ENCODE results near the gene THRA.

Gene THRA

DNA sequence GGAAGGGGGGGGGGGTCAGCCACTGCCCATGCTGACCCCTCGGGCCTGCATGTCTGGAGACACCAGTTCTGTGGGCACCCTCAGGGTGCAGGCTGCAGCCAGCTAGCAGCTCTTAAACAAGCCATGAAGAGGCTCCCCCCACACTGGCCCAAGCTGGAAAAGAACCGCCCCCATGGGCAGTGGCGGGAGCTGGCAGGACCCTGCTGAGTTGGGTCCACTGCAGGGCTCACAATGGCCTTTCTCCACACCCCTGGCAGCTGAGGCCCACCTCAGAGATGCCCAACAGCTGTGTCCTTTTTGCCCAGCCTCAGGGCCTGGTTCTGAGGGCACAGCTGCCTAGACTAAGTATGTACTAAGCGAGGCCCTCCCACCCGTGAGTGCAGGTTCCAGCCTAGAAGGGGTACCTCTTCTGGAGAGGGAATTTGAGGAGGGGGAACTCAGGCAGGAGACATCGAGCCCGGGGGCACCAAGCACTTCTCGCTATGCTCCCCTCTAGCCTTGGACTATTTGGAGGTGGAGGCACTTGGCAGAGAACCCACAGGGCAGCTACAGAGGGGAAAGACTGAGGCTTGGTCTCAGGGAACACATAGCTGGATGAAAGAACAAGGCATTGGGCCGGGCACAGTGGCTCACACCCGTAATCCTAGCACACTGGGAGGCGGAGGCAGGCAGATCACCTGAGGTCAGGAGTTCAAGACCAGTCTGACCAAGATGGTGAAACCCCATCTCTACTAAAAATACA, 3.2 kb downstream of the THRA start:
- TF ChIP-seq, protein P1, sequence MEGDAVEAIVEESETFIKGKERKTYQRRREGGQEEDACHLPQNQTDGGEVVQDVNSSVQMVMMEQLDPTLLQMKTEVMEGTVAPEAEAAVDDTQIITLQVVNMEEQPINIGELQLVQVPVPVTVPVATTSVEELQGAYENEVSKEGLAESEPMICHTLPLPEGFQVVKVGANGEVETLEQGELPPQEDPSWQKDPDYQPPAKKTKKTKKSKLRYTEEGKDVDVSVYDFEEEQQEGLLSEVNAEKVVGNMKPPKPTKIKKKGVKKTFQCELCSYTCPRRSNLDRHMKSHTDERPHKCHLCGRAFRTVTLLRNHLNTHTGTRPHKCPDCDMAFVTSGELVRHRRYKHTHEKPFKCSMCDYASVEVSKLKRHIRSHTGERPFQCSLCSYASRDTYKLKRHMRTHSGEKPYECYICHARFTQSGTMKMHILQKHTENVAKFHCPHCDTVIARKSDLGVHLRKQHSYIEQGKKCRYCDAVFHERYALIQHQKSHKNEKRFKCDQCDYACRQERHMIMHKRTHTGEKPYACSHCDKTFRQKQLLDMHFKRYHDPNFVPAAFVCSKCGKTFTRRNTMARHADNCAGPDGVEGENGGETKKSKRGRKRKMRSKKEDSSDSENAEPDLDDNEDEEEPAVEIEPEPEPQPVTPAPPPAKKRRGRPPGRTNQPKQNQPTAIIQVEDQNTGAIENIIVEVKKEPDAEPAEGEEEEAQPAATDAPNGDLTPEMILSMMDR (IDR thresholded peaks at IDR 0.05; ENCODE audit: borderline replicate concordance, control extremely low read depth, extremely low read depth, insufficient read depth, missing control alignments), result no peak
- no peak for DNase-seq (ENCODE audit: low spot score)
- in situ Hi-C loops (cut with MboI; ENCODE audit: low sequenced_read_pairs, unreplicated experiment), result no loop called here

DNA sequence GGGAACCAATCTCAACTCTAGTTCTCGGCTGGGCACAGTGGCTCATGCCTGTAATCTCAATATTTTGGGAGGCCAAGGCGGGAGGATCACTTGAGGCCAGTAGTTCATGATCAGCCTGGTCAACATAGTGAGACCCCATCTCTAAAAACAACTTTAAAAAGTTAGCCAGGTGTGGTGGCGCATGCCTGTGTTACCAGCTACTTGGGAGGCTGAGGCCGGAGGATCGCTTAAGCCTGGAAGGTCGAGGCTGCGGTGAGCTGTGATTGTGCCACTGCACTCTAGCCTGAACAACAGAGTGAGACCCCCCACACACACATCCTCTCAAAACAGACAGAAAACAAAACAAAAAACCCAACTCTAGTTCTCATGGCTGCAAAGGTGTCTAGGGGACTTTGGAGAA, 4.9 kb downstream of the THRA start:
- DNase-seq (ENCODE audit: low spot score), result no peak
- TF ChIP-seq, protein P1 (IDR thresholded peaks at IDR 0.05; ENCODE audit: borderline replicate concordance, control extremely low read depth, extremely low read depth, insufficient read depth, missing control alignments), result no peak
- in situ Hi-C loops (cut with MboI; ENCODE audit: low sequenced_read_pairs, unreplicated experiment), result no loop called here

DNA sequence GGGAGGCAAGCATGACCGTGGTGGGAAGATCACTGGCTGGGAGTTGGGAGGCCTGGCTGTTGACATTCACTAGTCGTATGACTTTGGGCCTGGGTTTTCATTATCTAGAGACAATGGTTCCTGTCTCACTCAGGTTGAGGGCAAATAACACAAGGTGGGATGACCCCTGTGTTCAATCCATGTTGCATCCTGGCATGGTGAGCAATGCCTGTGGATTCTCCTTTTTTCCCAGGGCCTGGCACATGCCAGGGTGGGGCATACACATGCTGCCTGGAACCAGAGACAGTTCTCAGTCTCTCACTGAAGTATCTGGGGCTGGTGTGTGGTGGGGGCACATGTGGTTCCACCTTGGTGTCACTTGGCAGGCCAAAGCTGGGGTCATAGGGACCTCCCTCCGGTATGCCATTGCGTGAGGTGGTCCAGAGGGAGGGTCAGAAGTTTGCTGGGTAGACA, 5.4 kb downstream of the THRA start:
- in situ Hi-C loops (cut with MboI; ENCODE audit: low sequenced_read_pairs, unreplicated experiment), result no loop called here
- TF ChIP-seq, protein P1 (IDR thresholded peaks at IDR 0.05; ENCODE audit: borderline replicate concordance, control extremely low read depth, extremely low read depth, insufficient read depth, missing control alignments), result no peak
- DNase-seq (ENCODE audit: low spot score), result no peak

DNA sequence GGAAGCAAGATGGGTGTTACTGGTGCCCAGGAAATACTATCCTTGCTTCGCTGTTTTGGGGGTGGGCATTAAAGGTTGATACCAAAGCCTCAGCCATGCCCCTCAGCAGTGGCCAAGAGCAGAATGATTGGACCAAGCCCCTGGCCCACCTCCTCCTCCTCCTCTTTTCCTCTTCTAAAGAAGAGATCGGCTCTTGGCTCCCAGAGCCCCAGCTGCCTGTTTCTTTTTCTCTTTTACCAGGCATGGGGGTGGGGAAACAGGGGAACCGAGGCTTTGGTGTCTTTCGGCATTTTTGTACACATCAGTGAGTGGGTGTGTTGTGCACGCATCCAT, 5.8 kb downstream of the THRA start:
- TF ChIP-seq, protein P1 (IDR thresholded peaks at IDR 0.05; ENCODE audit: borderline replicate concordance, control extremely low read depth, extremely low read depth, insufficient read depth, missing control alignments), result no peak
- in situ Hi-C loops (cut with MboI; ENCODE audit: low sequenced_read_pairs, unreplicated experiment), result no loop called here
- DNase-seq (ENCODE audit: low spot score), result no peak

DNA sequence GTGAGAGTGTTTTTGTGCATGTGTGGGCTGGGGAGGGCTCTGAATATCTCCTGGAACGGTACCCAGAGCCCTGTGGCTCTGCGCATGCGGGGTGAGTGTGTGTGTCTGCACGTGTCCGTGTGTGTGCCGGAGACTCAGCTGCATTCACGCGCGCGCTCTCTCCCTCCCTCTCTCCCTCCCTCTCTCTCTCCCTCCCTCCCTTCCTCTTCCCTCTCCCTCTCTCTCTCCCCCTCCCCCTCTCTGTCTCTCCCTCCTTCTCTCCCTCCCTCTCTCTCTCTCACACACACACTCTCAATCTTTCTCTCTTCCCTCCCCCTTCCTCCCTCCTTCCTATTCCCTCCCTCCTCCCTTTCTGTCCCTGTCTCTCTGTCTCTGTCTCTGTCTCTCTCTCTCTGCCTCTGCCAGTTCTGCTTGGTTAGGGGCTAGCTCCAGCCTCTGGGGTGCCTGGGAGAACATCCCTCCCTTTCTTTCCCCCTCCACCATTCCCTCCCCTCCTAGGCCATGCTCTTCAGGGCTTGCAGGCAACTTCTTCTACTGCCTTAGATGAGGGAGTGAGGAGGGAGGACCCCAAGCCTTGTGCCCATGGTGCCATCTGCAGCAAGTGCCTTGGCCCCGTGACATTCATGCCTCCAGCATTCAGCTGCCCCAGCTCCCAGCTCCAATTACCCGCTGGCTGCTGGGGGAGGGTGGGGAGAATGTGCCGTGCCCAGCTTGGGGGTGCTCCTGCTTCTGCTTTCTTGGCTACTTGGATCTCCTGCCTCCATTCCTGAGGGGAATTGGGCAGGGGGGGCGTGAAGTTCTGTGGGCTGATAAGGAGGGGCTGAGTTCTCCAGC, 6.4 kb downstream of the THRA start:
- in situ Hi-C loops (cut with MboI; ENCODE audit: low sequenced_read_pairs, unreplicated experiment), result no loop called here
- TF ChIP-seq, protein P1 (IDR thresholded peaks at IDR 0.05; ENCODE audit: borderline replicate concordance, control extremely low read depth, extremely low read depth, insufficient read depth, missing control alignments), result no peak
- DNase-seq (ENCODE audit: low spot score), result peak; percentile 74

DNA sequence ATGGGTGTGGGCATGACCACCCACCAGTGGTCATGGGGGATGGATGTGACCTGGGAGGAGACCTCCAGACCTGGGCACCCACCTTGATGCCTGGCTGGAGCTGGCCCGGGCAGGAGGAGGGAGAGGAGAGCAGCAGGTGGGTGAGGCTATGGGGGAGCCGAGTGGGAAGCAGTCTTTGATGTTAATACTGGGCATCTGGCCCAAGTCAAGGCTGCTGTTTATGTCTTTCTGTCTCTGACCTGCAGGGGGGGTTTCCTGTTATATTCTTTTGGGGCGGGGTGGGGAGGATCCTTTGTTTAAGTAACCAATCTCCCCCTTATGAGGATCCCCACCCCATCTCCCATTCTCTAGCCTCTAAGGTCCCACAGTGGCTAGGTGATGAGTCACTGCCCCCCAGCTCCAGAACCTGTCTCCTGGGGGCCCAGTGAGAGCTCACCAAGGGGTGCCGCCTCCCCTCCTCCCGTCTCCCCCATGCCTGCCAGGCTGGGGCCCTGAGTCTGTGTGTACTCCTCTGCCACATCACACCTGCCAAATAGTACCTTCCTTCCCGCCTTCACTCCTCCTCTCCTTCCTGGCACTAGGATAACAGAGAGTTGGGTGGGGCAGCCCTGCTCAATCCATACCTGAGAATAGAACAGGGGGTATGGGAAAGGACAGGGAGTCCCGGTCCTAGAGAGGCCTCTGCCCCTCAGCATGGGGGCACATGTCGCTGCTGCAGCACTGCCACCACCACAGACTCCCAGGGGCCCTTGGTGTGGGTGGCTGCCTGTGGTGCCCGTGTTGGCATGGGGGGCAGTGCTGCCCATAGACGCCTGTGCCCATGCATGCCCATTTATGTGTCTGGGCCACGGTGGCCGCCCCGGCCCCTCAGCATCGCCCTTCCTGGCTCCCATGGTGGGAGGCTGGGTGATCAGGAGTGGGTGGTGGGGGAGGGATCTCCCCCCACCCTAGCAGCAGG, 7.3 kb downstream of the THRA start:
- no peak for DNase-seq (ENCODE audit: low spot score)
- in situ Hi-C loops (cut with MboI; ENCODE audit: low sequenced_read_pairs, unreplicated experiment), result no loop called here
- TF ChIP-seq, protein P1 (IDR thresholded peaks at IDR 0.05; ENCODE audit: borderline replicate concordance, control extremely low read depth, extremely low read depth, insufficient read depth, missing control alignments), result no peak
